KOPT-K1 (cell line): ENCODE measurements around the gene FHOD3.

Experiments used
- H3K27ac ChIP-seq: fragments of 200-600 bp; sonication (generic); 2 replicates; pipeline ENCODE4 v1.5.1; 2016; ENCODE audit warnings: antibody characterized with exemption, mild to moderate bottlenecking, low read depth, low read length; ENCODE audit not compliant: poor library complexity, severe bottlenecking
- H3K36me3 ChIP-seq: fragments of 200-600 bp; sonication (generic); 2 replicates; pipeline ENCODE4 v1.5.1; 2017; ENCODE audit warnings: antibody characterized with exemption, mild to moderate bottlenecking, low read length, moderate library complexity; ENCODE audit not compliant: insufficient read depth
- H3K9me3 ChIP-seq: fragments of 200-600 bp; sonication (generic); 2 replicates; pipeline ENCODE4 v1.5.1; 2017; ENCODE audit warnings: antibody characterized with exemption, low read length, mild to moderate bottlenecking; ENCODE audit not compliant: insufficient read depth, poor library complexity, severe bottlenecking

FHOD3 gene

DNA sequence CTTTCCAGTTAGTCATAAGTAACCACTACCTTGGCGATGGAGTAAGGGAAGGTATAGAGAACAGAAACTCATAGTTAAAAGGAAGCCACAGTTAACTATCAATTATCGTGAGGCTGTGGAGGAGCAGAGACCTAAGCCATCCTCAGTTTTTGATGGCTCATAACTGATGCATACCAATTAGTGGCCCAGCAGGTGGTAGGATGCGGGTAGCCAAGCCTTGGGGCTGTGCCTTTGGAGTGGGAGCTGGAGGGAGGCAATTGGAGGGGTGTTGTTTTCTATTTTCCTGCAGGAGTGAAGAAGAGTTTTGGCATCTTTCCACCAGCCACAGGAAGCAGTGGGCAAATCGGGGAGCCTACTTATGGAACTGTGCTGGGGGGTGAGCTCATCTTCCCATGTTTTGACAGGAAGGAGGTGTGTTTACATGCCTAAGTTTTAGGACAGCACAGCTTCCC is 336.5 kb downstream of the FHOD3 start:
- H3K36me3 ChIP-seq = no peaks in the 10 kb centered on the region
- H3K9me3 ChIP-seq = no peaks in the 10 kb centered on the region
- H3K27ac ChIP-seq = no peak overlapping the region

DNA sequence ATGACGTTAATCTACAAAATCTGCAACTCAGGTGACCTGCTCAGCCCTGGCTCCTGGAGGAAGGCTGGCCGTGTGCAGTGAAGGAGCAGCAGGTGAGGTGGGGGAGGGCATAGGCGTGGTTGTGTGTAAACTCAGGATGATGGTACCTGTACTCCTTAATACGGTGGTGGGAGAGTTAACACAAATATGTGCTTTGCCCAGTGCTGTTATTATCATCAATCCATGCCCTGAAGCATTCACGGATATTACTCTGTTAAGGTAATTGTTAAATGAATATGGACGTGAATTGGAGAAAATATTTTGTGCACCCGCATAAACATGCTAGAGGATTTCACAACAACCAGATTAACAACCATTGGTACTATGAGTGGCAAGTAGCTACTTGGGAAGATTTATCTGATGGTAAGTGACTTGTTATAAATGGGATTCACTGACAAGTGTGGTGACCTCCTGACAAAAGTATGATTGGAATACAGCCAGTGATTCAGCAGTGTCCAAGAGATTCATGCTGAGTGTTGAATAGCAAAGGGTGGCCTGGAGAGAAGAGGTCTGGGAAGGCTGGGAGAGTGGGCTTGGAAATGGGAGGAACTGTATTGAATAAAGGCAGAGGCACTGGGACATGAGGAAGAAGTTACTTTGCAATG is 337.2 kb downstream of the FHOD3 start:
- Histone ChIP-seq H3K9me3 (no peaks in the 10 kb centered on the region), H3K27ac (no peak overlapping the region), H3K36me3 (no peaks in the 10 kb centered on the region)

- Histone ChIP-seq H3K36me3 (no peaks in the 10 kb centered on the region), H3K9me3 (no peaks in the 10 kb centered on the region), H3K27ac (no peak overlapping the region)
These were observed 338.0 kb downstream of the FHOD3 start for GRCh38 chr18:36635414-36636096.

GRCh38 chr18:36636237-36636817 is 338.8 kb downstream of the FHOD3 start:
- H3K9me3 ChIP-seq = no peaks in the 10 kb centered on the region
- H3K27ac ChIP-seq = no peak overlapping the region
- no peaks in the 10 kb centered on the region for H3K36me3 ChIP-seq

- Histone ChIP-seq H3K27ac (no peak overlapping the region), H3K36me3 (no peaks in the 10 kb centered on the region), H3K9me3 (no peaks in the 10 kb centered on the region)
These were observed 340.7 kb downstream of the FHOD3 start for GRCh38 chr18:36638224-36638623.

DNA sequence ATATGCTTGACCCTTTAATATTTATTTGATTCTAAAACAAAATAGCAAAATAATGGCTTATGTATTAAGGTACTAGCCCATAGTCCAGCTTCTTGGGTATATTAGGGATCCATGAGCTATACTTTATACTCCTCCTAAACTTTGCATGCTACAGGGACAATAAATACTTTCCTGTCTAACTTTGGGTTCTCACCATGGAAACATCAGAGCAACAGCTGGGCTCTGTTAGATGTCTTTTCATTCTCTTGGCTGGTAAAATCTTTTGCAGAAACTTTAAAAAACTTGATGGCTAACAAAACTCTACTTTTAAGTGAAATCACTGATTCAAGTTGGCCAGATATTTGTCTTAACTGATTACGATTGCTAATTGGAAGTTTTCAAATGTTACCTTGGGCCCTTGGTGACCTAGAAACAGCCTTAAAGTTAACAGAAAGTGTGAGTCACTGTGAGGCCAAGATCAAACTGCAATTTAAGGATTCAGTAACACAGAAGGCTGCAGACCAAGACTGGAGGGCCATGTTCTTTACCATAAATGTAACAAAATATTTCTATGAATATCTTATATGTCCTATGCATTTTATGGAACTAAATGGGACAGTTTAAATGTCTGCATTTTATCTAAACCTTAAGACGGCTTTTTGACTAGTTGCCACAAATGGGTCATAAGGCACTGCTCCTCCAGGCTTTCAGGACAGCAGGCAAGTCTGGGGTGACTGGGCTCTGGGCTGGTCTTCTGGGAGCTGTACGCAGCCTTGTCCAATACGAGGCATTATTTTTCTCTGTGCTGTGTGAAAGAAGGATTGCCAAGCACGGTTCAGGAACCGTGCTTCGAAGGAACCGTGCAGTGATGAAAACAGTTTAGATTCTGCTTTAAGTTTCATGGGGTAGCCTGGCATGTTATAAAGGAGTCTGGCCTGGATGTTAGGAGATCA is 342.8 kb downstream of the FHOD3 start:
- Histone ChIP-seq H3K27ac (no peak overlapping the region), H3K9me3 (no peaks in the 10 kb centered on the region), H3K36me3 (no peaks in the 10 kb centered on the region)

GRCh38 chr18:36643061-36643460 is 345.5 kb downstream of the FHOD3 start:
- no peaks in the 10 kb centered on the region for H3K9me3 ChIP-seq
- H3K36me3 ChIP-seq = no peaks in the 10 kb centered on the region
- H3K27ac ChIP-seq = no peak overlapping the region

DNA sequence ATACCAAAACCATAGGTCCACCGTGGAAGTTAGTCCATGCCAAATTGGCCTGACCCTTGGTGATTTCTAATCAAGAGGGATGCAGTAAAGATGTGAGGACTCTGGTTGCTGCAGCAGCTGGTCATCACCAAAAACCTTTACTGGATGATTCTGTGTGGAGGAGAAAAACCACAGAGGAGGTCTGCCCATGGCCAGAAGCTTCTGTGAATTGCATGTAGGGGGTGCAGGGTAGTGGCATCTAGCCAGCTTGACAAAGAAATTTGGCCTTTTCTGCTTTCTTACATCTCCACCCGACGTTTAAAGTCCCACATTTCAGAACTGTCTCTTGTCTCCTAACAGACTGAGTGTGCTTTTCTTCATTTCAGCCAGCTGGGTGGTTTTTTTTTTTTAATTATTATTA is 351.3 kb downstream of the FHOD3 start:
- Histone ChIP-seq H3K9me3 (no peaks in the 10 kb centered on the region), H3K27ac (no peak overlapping the region), H3K36me3 (no peaks in the 10 kb centered on the region)

DNA sequence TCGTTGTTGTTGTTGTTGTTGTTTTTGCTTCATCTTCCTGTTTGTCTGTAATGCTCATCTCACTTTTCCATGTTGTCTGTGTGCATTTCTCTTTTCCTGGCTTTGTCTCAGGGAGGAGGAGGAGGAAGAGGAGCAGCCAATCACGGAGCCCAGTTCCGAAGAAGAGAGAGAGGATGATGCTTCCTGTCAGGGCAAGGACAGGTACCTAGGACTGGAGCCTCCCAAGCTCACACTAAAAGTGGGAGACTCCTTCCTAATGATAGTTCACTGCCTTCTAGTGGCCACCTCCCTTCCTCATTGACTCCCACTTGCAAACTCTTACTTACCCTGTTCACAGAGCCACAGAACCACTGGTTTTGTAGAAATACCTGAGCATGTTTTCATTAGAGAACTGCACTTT is 351.7 kb downstream of the FHOD3 start:
- Histone ChIP-seq H3K36me3 (no peaks in the 10 kb centered on the region), H3K9me3 (no peaks in the 10 kb centered on the region), H3K27ac (no peak overlapping the region)

GRCh38 chr18:36650266-36650665 is 352.8 kb downstream of the FHOD3 start:
- no peaks in the 10 kb centered on the region for H3K36me3 ChIP-seq
- H3K9me3 ChIP-seq = no peaks in the 10 kb centered on the region

DNA sequence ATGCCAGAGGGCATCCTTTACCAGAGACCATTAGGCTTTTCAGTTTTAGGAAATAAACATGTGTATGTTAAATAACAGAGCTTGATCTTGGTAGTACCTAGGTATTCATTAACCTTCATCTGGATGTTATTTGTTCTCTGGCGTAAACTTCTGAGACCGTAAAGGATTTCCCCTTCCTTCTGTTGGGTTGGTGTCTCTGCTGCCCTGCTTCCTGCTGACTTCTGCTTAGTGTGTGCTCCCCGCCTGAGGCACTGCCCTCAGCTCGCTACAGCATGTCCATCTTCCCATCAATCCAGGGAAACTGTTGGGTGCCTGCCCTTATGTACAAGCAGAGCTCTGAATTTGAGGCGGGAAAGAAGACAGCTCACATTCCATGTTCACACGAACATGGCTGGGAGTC is 353.4 kb downstream of the FHOD3 start:
- Histone ChIP-seq H3K27ac (no peak overlapping the region), H3K36me3 (no peaks in the 10 kb centered on the region), H3K9me3 (no peaks in the 10 kb centered on the region)

More at GRCh38 chr18:36650266-36650665, 352.8 kb downstream of the FHOD3 start:
- no peak overlapping the region for H3K27ac ChIP-seq

- Histone ChIP-seq H3K36me3 (no peaks in the 10 kb centered on the region), H3K9me3 (no peaks in the 10 kb centered on the region)
These were observed 355.0 kb downstream of the FHOD3 start for GRCh38 chr18:36652503-36652902.

GRCh38 chr18:36653141-36653869 is 355.8 kb downstream of the FHOD3 start:
- no peaks in the 10 kb centered on the region for H3K36me3 ChIP-seq
- no peak overlapping the region for H3K27ac ChIP-seq
- H3K9me3 ChIP-seq = no peaks in the 10 kb centered on the region

More at GRCh38 chr18:36652503-36652902, 355.0 kb downstream of the FHOD3 start:
- no peak overlapping the region for H3K27ac ChIP-seq

DNA sequence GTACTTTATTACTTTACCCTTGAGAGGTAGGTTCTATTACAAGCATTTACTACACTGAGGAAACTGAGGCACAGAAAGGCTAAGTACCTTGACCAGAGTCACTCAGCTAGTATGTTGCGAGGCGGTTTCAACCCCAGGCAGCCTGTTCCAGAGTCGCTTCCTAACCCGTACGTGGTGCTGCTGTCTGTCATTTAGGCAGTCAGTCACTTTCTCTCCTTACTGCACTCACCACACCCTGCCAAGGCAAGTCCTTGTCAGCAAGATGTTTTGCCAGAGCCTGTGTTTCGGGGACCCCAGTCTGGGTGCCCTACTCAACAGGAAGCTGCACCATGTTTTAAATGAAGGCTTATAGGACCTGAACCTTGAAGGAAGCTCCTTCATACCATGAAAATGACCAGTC is 356.4 kb downstream of the FHOD3 start:
- no peaks in the 10 kb centered on the region for H3K36me3 ChIP-seq
- H3K9me3 ChIP-seq = no peaks in the 10 kb centered on the region
- no peak overlapping the region for H3K27ac ChIP-seq
